ENCODE results near the gene SPTA1.

SPTA1 gene

DNA sequence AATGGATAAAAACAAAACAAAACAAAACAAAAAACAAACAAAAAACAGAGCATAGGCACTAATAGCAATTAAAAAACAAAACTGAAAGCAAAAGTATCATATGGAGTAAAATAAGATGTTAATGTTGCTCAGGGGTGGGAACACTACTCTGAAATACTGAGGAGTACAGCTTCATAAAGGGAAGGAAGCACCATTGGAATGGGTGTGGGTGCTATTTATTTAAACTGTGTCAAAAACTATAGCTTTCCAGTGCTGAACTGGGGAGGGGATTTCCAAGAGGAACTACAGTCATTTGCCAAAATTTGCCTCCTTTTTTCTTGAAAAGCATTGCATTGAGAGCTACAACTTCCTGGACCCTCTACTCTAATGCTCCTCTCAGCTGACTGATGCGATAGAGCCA is 40.0 kb downstream of the SPTA1 start:
- Mint-ChIP-seq H3K9me3 (no peaks in the 10 kb centered on the region), H3K4me1 (peaks cover 11% of the 10 kb centered on the region), H3K4me3 (peak overlapping the region in 1 of 2 donors; percentile 14), H3K27me3 (no peaks in the 10 kb centered on the region), H3K27ac (no peak overlapping the region)
- DNase-seq (no peak), ATAC-seq (no peak)

DNA sequence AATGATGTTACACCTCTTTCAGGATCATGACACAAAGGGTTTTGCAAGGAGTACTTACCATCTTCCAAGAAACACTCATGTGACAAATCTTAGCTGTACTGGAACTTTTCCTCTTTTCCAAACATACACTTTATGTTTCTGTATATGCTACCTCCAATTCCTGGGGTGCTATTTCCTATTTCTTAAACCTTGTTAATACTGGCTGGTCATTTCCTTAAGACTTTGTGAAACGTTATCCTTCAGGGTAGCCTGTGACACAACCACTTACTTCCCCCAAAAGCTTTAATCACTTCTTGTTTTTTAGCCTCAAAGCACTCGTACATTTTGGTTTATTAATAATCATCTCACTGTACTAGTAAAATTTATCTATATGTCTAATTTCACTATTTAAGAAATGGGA is 42.1 kb downstream of the SPTA1 start:
- no peak for ATAC-seq
- Mint-ChIP-seq H3K4me3 (no peak overlapping the region), H3K9me3 (no peaks in the 10 kb centered on the region), H3K27me3 (no peaks in the 10 kb centered on the region), H3K27ac (no peak overlapping the region), H3K4me1 (peaks cover 11% of the 10 kb centered on the region)
- no peak for DNase-seq

DNA sequence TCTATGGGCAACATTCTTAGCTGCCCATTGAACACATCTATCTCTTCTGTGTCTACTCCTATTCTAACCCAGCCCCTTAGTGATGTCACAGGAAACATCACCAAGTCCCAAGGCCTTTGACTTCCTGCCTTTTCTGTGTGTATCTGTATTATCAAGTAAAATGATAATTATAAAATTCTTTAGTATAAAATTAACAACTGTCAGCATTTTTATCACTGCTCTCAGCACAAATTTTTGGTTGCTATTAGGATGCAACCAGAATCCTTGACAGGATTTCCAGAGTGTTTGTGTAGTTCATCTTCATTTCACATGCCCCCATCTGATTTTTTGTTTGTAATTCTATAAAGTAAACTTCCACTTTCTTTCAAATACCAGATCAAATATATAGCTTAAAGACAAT is 47.6 kb downstream of the SPTA1 start:
- ATAC-seq: no peak
- DNase-seq: no peak
- H3K9me3 Mint-ChIP-seq: no peaks in the 10 kb centered on the region
- H3K27me3 Mint-ChIP-seq: peaks cover 5% of the 10 kb centered on the region
- no peak overlapping the region for H3K4me3 Mint-ChIP-seq
- no peak overlapping the region for H3K27ac Mint-ChIP-seq
- H3K4me1 Mint-ChIP-seq: no peaks in the 10 kb centered on the region

DNA sequence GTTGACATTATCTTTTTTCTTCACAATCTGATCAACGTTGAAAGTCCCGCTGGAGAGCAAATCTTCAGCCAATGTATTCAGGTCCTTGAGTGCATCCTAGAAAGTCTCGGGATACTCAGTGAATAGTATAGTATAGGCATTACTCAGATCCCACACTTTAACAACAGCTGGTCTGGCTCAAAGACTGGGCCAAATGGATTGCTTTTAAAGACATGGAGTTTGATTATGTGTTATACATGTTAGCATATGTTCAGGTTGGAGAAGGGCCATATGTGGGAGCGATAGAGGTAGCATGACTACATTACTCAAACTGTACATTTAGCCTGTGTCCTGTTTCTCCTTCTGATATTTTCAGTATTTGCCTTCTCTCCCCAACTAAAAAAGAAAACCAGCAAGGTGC is 48.4 kb downstream of the SPTA1 start:
- no peak for ATAC-seq
- no peak for DNase-seq
- no peak overlapping the region for H3K27ac Mint-ChIP-seq
- H3K27me3 Mint-ChIP-seq: peaks cover 5% of the 10 kb centered on the region
- H3K4me1 Mint-ChIP-seq: no peaks in the 10 kb centered on the region
- no peaks in the 10 kb centered on the region for H3K9me3 Mint-ChIP-seq
- no peak overlapping the region for H3K4me3 Mint-ChIP-seq

DNA sequence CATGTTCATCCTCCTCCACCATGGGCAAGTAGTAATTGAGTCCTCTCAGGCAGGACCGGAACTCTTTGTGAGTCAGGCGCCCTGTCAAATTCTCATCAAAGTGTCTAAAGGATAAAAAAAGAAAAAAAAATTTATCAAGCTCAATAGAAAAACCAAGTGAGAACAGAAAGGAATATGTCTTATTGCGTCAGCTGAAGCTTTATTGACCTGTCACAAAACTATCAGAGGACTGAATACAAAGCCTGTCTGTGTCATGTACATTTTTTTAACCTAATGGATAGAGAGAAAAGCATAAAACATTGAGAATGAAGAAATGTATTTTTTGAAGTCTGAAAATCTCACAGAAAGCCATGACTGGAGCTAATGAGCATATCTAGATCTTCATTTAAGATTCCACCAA is 72.8 kb downstream of the SPTA1 start:
- Mint-ChIP-seq H3K9me3 (no peaks in the 10 kb centered on the region), H3K27ac (no peak overlapping the region), H3K4me3 (no peak overlapping the region), H3K4me1 (no peaks in the 10 kb centered on the region), H3K27me3 (peaks cover 12% of the 10 kb centered on the region)
- DNase-seq: no peak
- ATAC-seq: no peak

DNA sequence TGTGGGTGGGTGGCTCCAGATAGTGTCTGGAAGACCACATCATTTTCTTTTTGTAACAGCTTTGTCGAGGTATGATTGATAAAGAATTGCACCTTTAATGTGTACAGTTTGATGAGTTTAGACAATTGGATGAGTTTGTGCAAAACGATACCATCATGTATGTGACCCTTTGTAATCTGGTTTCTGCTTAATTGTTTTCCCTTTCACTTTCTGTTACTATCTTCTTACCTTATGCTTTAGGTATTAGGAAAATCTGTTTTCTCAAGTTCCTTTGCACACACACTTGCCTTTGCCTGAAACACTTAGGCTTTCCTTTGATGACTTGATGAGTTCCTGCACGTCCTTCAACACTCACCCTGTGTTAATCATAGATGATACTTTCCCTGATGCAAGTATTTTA is 74.6 kb downstream of the SPTA1 start:
- Mint-ChIP-seq H3K4me1 (no peaks in the 10 kb centered on the region), H3K27ac (no peak overlapping the region), H3K4me3 (no peak overlapping the region), H3K27me3 (peaks cover 12% of the 10 kb centered on the region), H3K9me3 (no peaks in the 10 kb centered on the region)
- ATAC-seq: no peak
- no peak for DNase-seq

DNA sequence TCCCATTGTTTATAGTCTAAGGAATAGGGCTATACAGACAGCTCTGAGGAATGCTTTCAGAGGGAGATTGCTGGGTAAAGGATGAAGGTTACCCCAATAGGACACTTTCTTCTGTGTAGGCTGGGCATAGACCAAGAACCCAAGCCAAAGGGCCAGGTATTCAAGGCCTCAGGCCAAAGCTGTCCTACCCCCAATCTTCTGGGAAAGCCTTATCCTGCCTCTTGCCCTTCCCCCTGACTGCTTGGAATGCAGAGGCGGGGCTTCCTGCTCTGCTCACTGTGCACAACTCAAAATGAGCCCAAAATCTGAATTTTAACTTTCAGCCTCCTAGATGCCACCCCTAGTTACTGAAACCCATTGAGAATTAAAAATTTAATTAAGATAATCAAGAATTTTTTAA is 79.2 kb downstream of the SPTA1 start:
- no peak overlapping the region for H3K4me3 Mint-ChIP-seq
- H3K27me3 Mint-ChIP-seq: peaks cover 5% of the 10 kb centered on the region
- no peaks in the 10 kb centered on the region for H3K4me1 Mint-ChIP-seq
- ATAC-seq: no peak
- H3K27ac Mint-ChIP-seq: no peak overlapping the region
- no peaks in the 10 kb centered on the region for H3K9me3 Mint-ChIP-seq
- DNase-seq: no peak

DNA sequence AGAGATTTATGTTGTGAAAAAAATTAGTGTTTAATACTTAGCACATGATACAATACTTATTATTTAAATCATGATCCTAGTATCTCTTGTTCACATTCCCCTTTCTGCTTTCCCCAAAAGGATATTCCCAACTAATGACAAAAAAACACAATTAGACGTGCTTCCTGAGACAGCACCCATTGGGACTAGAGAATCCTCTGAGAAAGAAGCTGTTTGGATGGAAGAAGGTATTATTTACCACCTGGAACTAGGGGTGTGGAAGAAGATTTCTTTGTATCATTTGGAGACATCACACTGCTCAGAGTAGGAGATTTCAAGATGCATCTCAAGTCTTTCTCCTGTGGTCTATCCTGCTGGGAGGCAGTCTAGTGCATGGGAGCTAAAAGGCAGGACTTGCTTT is 81.5 kb downstream of the SPTA1 start, which contains the start of gene OR10Z1:
TSS of gene OR10Z1 (plus strand) at position 301 of the 400 bp plus-strand sequence. CDS start 1,171 bp downstream, outside the sequence.
- Mint-ChIP-seq H3K9me3 (peaks cover 0 to under 1% of the 10 kb centered on the region in 2 donors), H3K4me1 (no peaks in the 10 kb centered on the region)
- no peak for ATAC-seq

DNA sequence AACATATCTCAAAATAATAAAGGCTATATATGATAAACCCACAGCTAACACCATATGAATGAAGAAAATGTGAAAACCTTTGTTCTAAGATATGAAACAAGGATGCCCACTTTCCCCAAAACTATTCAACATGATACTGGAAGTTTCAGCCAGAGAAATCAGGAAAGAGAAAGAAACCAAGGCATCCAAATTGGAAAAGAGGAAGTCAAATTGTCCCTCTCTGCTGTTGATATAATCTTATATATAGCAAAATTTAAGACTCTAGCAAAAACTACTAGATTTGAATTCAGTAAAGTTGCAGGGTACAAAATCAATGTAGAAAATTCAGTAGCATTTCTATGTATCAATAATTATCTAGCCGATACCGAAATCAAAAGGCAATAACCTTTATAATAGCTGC is 85.8 kb downstream of the SPTA1 start:
- DNase-seq (no peak), ATAC-seq (no peak)
- no peak overlapping the region for H3K27ac Mint-ChIP-seq
- H3K27me3 Mint-ChIP-seq: peaks cover 15% of the 10 kb centered on the region
- no peak overlapping the region for H3K4me3 Mint-ChIP-seq
- peaks cover 23 to 27% of the 10 kb centered on the region in 2 donors for H3K9me3 Mint-ChIP-seq
- H3K4me1 Mint-ChIP-seq: no peaks in the 10 kb centered on the region

More for the DNA sequence above, 81.5 kb downstream of the SPTA1 start, which contains the start of gene OR10Z1:
- Mint-ChIP-seq H3K4me3 (no peak within 1 kb of the TSS), H3K27me3 (peaks cover 8% of the 10 kb centered on the region), H3K27ac (no peak within 1 kb of the TSS)
- DNase-seq: no peak

DNA sequence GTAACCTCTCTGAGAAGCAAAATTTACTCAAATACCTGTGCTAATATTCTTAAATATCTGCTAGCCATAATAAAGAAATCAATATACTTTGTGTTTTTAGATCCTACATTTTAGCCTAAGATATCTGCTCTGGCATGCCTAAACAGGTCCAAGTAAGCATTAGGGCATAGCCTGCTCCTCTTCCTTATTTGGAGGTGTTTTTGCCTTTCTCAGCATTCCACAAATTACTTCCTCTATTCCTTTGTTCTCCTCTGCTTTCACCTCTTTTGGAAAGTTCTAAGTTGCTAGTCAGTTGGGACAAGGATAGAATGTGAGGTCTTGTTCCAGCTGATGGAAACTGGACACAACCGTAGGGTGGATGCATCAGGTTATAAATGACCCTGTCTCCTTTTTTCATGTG is 99.6 kb downstream of the SPTA1 start:
- Mint-ChIP-seq H3K4me3 (no peak overlapping the region), H3K4me1 (no peaks in the 10 kb centered on the region), H3K27me3 (peaks cover 15% of the 10 kb centered on the region), H3K27ac (no peak overlapping the region), H3K9me3 (peaks cover 9 to 16% of the 10 kb centered on the region in 2 donors)
- no peak for ATAC-seq
- no peak for DNase-seq

DNA sequence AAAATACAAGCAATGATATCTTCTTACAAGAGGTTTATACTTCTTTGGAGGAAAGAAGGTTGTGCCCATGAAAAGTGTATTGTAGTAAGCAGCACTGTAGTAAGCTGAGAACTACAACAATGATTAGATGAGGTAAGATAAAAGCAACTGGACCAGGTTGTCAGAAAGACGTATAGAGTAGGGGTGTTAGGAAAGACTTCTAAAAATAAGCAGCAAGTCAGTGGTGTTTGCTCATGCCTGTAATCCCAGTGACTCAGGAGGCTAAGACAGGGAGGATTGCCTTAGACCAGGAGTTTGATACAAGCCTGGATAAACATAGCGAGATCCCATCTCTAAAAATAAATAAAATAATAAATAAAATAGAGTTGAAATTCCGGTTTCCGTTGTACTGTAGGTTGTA is 102.6 kb downstream of the SPTA1 start:
- DNase-seq: no peak
- Mint-ChIP-seq H3K27ac (no peak overlapping the region), H3K4me1 (no peaks in the 10 kb centered on the region), H3K9me3 (peaks cover 7 to 13% of the 10 kb centered on the region in 2 donors), H3K27me3 (peaks cover 22% of the 10 kb centered on the region), H3K4me3 (no peak overlapping the region)
- ATAC-seq: no peak

DNA sequence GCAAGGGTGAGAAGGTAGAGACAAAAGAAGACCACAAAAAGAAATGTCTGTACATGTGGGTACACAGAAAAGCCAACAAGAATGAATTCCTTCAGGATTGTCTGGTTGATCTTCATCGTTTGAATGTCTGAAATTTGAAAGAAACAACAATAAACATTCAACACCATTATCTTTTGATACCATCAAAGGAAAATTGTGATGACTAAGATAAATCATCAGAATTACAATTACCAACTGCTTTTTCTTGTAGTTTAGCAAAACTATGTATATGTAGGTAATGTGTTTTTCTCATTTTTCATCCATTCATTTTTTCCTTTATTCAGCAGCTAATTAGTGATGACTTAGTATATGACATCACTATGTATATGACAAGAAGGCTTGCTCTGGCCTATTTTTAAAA is 106.8 kb downstream of the SPTA1 start, which contains the start of gene OR10X1:
TSS of gene OR10X1 (minus strand) at position 167 of the 400 bp plus-strand sequence. CDS start at position 167, 0 bp downstream.
- H3K4me3 Mint-ChIP-seq: no peak within 1 kb of the TSS
- H3K9me3 Mint-ChIP-seq: no peaks in the 10 kb centered on the region
- ATAC-seq (no peak), DNase-seq (no peak)
- no peaks in the 10 kb centered on the region for H3K4me1 Mint-ChIP-seq
- peaks cover 24% of the 10 kb centered on the region for H3K27me3 Mint-ChIP-seq
- no peak within 1 kb of the TSS for H3K27ac Mint-ChIP-seq

DNA sequence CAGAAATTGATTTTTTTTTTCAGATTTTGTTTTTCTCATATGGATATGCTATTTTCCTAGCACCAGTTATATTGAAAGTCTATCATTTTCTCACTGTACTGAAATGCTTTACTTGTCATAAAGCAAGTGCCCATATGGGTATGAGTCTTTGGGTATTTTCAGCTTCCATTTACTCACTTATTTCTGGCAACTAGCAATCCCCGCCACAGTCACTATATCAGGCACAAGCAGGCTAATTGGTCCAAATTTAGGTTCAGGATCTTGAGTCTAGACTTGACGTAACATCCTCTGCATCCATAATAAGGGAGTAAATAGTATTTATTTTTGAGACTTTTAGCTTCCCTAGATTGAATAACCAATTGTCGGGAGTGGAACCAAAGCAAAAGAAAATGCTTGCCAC is 109.0 kb downstream of the SPTA1 start:
- H3K4me3 Mint-ChIP-seq: no peak overlapping the region
- H3K27me3 Mint-ChIP-seq: peaks cover 33% of the 10 kb centered on the region
- no peak overlapping the region for H3K27ac Mint-ChIP-seq
- no peaks in the 10 kb centered on the region for H3K4me1 Mint-ChIP-seq
- no peak for ATAC-seq
- no peaks in the 10 kb centered on the region for H3K9me3 Mint-ChIP-seq
- no peak for DNase-seq

DNA sequence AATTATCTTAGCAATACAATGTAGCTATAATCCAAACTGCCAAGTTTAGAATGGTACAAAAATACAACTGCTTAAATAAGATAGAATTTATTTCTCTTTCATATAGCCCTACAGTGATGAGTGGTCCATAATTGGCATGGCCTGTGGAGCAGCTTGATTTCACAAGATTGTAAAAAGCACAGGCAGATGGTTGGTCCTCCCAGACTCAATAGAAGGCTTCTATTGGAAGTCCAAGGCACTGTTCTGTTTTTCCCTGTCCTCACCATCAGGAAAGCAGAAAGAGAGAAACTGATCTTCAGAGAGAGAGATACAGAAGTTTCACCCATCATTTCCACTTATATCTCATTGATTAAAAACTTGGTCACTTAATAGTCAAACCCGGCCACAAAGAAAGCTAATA is 114.3 kb downstream of the SPTA1 start:
- Mint-ChIP-seq H3K27ac (no peak overlapping the region), H3K4me1 (no peaks in the 10 kb centered on the region), H3K4me3 (no peak overlapping the region), H3K27me3 (peaks cover 40% of the 10 kb centered on the region), H3K9me3 (no peaks in the 10 kb centered on the region)
- ATAC-seq: no peak
- no peak for DNase-seq

DNA sequence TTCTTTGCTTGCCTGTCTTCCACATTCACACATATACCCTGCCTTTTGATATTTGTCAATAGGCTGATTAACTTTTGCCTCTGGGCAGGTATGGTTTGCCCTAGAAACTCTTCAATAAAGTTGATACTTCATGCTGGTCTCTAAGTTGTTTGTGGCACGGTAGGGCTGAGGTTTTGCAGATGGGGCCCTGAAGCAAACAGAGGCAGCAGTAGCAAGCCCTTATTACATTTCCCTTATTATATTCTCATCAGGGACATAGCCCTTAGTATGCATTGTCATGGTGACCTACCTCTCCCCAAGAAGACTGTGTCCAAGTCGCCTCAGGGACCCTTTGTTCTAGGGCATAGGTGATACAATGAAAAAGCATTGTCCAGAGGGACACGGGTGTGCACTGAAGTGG is 116.0 kb downstream of the SPTA1 start, which contains the start of gene OR6P1:
TSS of gene OR6P1 (minus strand) at position 101 of the 400 bp plus-strand sequence. CDS start 6,976 bp downstream, outside the sequence.
- H3K27me3 Mint-ChIP-seq: peaks cover 40% of the 10 kb centered on the region
- no peaks in the 10 kb centered on the region for H3K4me1 Mint-ChIP-seq
- no peak within 1 kb of the TSS for H3K4me3 Mint-ChIP-seq
- no peaks in the 10 kb centered on the region for H3K9me3 Mint-ChIP-seq
- no peak within 1 kb of the TSS for H3K27ac Mint-ChIP-seq
- DNase-seq (no peak), ATAC-seq (no peak)

DNA sequence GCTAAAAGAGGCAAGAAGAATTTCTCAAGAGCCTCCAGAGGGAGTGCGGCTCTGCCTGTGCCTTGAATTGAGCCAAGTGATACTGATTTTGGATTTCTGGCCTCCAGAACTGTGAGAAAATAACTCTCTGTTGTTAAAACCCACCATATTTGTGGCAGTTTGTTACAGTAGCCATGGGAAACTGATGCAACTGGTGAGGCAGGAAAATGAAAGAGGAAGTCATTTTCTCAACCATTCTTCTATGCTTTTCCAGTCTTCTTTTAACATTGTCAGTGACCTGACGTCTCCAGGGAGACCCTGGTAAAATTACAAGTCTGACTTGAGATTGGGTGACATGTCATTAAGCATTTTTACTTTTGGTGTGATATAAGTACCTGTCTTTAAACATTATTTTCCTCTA is 121.9 kb downstream of the SPTA1 start:
- ATAC-seq (no peak), DNase-seq (no peak)
- Mint-ChIP-seq H3K4me3 (no peak overlapping the region), H3K9me3 (peaks cover 0 to 5% of the 10 kb centered on the region in 2 donors), H3K4me1 (no peaks in the 10 kb centered on the region), H3K27ac (no peak overlapping the region), H3K27me3 (peaks cover 25% of the 10 kb centered on the region)

DNA sequence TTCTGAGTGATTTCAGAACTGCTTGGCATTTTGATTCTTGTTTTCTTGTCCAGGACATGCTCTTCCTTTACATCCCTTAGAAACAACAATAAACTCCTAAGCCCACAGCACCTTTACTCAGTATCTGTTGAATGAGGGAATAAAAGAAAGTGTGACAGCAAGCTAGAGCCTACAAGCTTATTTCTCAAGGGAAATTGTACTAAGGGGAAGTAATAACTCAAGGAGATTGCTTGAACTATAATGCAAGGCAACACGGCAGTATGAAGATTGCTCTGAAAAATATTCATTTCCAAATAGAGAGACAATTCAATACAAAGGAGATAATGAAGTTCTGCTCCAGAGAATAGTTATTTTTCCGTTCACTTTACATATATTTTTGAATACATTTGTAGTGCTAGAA is 122.7 kb downstream of the SPTA1 start:
- Mint-ChIP-seq H3K27me3 (peaks cover 25% of the 10 kb centered on the region), H3K4me3 (no peak overlapping the region), H3K27ac (no peak overlapping the region), H3K9me3 (peaks cover 0 to 5% of the 10 kb centered on the region in 2 donors), H3K4me1 (no peaks in the 10 kb centered on the region)
- DNase-seq (no peak), ATAC-seq (no peak)
